Central memory CD8-positive, alpha-beta T cell (primary cell): ENCODE data around the gene CDK18.

Experiments used
- ATAC-seq: fragments of 150-1000 bp; cut with Tn5 transposase; replicated peaks from 2 replicates; pipeline ENCODE4 v1.10.0; 2022; ENCODE audit warnings: mild to moderate bottlenecking, moderate FRiP score, moderate number of reproducible peaks; ENCODE audit not compliant: poor library complexity, severe bottlenecking; ENCODE audit errors: extremely low read depth
- DNase-seq, 2 donors: peaks; one replicate each; pipeline ENCODE4 v3.0.0; 2021; ENCODE audit warnings: low spot score in 2 of 2
- H3K27ac Mint-ChIP-seq: one replicate; pipeline ENCODE4 v1.8.0; 2022; ENCODE audit warnings: low read depth, mild to moderate bottlenecking, moderate library complexity, mixed read lengths
- H3K27me3 Mint-ChIP-seq: one replicate; pipeline ENCODE4 v1.8.0; 2022; ENCODE audit warnings: mixed read lengths
- H3K36me3 Mint-ChIP-seq: one replicate; pipeline ENCODE4 v1.8.0; 2022; ENCODE audit warnings: mild to moderate bottlenecking, moderate library complexity, mixed read lengths; ENCODE audit not compliant: insufficient read depth
- H3K4me1 Mint-ChIP-seq: one replicate; pipeline ENCODE4 v1.8.0; 2022; ENCODE audit warnings: mixed read lengths
- H3K4me3 Mint-ChIP-seq: one replicate; pipeline ENCODE4 v1.8.0; 2022; ENCODE audit warnings: mild to moderate bottlenecking, moderate library complexity, mixed read lengths
- H3K9me3 Mint-ChIP-seq: one replicate; pipeline ENCODE4 v1.8.0; 2022; ENCODE audit warnings: mixed read lengths

The CDK18 gene

GRCh38 chr1:205532996-205533735 lies 28.7 kb downstream of the CDK18 start:
- no peak overlapping the region for H3K4me3 Mint-ChIP-seq
- H3K9me3 Mint-ChIP-seq, result no peaks in the 10 kb centered on the region
- no peak overlapping the region for H3K27ac Mint-ChIP-seq
- peaks cover 18% of the 10 kb centered on the region for H3K4me1 Mint-ChIP-seq
- ATAC-seq, result no peak
- peaks cover 33% of the 10 kb centered on the region for H3K27me3 Mint-ChIP-seq
- peaks cover 1% of the 10 kb centered on the region for H3K36me3 Mint-ChIP-seq
- no peak for DNase-seq

GRCh38 chr1:205533748-205534443 lies 29.4 kb downstream of the CDK18 start:
- H3K27ac Mint-ChIP-seq, result no peak overlapping the region
- H3K4me3 Mint-ChIP-seq, result no peak overlapping the region
- H3K27me3 Mint-ChIP-seq, result peaks cover 29% of the 10 kb centered on the region
- H3K4me1 Mint-ChIP-seq, result peaks cover 18% of the 10 kb centered on the region
- DNase-seq, result no peak
- ATAC-seq, result no peak
- no peaks in the 10 kb centered on the region for H3K9me3 Mint-ChIP-seq
- H3K36me3 Mint-ChIP-seq, result peaks cover 1% of the 10 kb centered on the region

- Mint-ChIP-seq H3K9me3 (no peaks in the 10 kb centered on the region), H3K27ac (no peak overlapping the region), H3K4me3 (no peak overlapping the region), H3K27me3 (peaks cover 32% of the 10 kb centered on the region), H3K36me3 (peaks cover 1% of the 10 kb centered on the region), H3K4me1 (peaks cover 15% of the 10 kb centered on the region)
- DNase-seq (no peak), ATAC-seq (no peak)
Measured at GRCh38 chr1:205534444-205534985, 30.0 kb downstream of the CDK18 start.

- Mint-ChIP-seq H3K27me3 (peaks cover 38% of the 10 kb centered on the region), H3K9me3 (no peaks in the 10 kb centered on the region), H3K36me3 (peaks cover 1% of the 10 kb centered on the region), H3K4me3 (no peak overlapping the region), H3K4me1 (peaks cover 9% of the 10 kb centered on the region), H3K27ac (no peak overlapping the region)
- ATAC-seq (no peak), DNase-seq (no peak)
Measured at GRCh38 chr1:205535096-205535495, 30.6 kb downstream of the CDK18 start.

- H3K9me3 Mint-ChIP-seq, result no peaks in the 10 kb centered on the region
- peaks cover 9% of the 10 kb centered on the region for H3K4me1 Mint-ChIP-seq
- no peak overlapping the region for H3K27ac Mint-ChIP-seq
- peaks cover 42% of the 10 kb centered on the region for H3K27me3 Mint-ChIP-seq
- no peak for DNase-seq
- H3K4me3 Mint-ChIP-seq, result no peak overlapping the region
- ATAC-seq, result no peak
- H3K36me3 Mint-ChIP-seq, result peaks cover 1% of the 10 kb centered on the region
Measured at GRCh38 chr1:205535866-205536758, 31.6 kb downstream of the CDK18 start.

- Mint-ChIP-seq H3K27me3 (peaks cover 50% of the 10 kb centered on the region), H3K27ac (no peak overlapping the region), H3K36me3 (peaks cover 1% of the 10 kb centered on the region), H3K4me1 (peaks cover 9% of the 10 kb centered on the region), H3K9me3 (no peaks in the 10 kb centered on the region), H3K4me3 (no peak overlapping the region)
- ATAC-seq, result no peak
- DNase-seq, result no peak
Measured at GRCh38 chr1:205536759-205537361, 32.4 kb downstream of the CDK18 start.

- H3K27me3 Mint-ChIP-seq, result peaks cover 56% of the 10 kb centered on the region
- H3K9me3 Mint-ChIP-seq, result no peaks in the 10 kb centered on the region
- H3K36me3 Mint-ChIP-seq, result peaks cover 1% of the 10 kb centered on the region
- H3K4me3 Mint-ChIP-seq, result no peak overlapping the region
- ATAC-seq, result no peak
- H3K4me1 Mint-ChIP-seq, result peaks cover 9% of the 10 kb centered on the region
- DNase-seq, result no peak
- no peak overlapping the region for H3K27ac Mint-ChIP-seq
Measured at GRCh38 chr1:205537386-205538018, 33.0 kb downstream of the CDK18 start.

GRCh38 chr1:205538235-205538840 lies 33.9 kb downstream of the CDK18 start:
- H3K4me3 Mint-ChIP-seq, result no peak overlapping the region
- H3K27me3 Mint-ChIP-seq, result peaks cover 58% of the 10 kb centered on the region
- no peaks in the 10 kb centered on the region for H3K9me3 Mint-ChIP-seq
- H3K27ac Mint-ChIP-seq, result no peak overlapping the region
- peaks cover 1% of the 10 kb centered on the region for H3K36me3 Mint-ChIP-seq
- ATAC-seq, result no peak
- no peak for DNase-seq
- H3K4me1 Mint-ChIP-seq, result peaks cover 9% of the 10 kb centered on the region

GRCh38 chr1:205541161-205541886 lies 36.9 kb downstream of the CDK18 start:
- no peak for ATAC-seq
- no peaks in the 10 kb centered on the region for H3K9me3 Mint-ChIP-seq
- no peak overlapping the region for H3K4me3 Mint-ChIP-seq
- DNase-seq, result no peak
- H3K27me3 Mint-ChIP-seq, result peaks cover 69% of the 10 kb centered on the region
- no peak overlapping the region for H3K27ac Mint-ChIP-seq
- peaks cover 1% of the 10 kb centered on the region for H3K36me3 Mint-ChIP-seq
- peaks cover 15% of the 10 kb centered on the region for H3K4me1 Mint-ChIP-seq

- ATAC-seq (no peak), DNase-seq (no peak)
- Mint-ChIP-seq H3K27ac (no peak overlapping the region), H3K4me3 (no peak overlapping the region), H3K9me3 (no peaks in the 10 kb centered on the region), H3K27me3 (peaks cover 69% of the 10 kb centered on the region), H3K36me3 (no peaks in the 10 kb centered on the region), H3K4me1 (peaks cover 7% of the 10 kb centered on the region)
Measured at GRCh38 chr1:205542367-205542766, 37.9 kb downstream of the CDK18 start.
